Stimulated activated naive CD8-positive, alpha-beta T cell treated with anti-CD3 and anti-CD28 coated beads, Interleukin-15, Interleukin-2, amounts not matched to agents 100 ng/mL and 50 ng/mL, for 24 hours (primary cell): ENCODE measurements around the gene MAP4K1.
"Not testable (repeated sequence)": the region's sequence is repeated elsewhere in the genome, so short reads cannot be mapped to it uniquely, and the experiment has no call there.

Source experiments
- H3K27ac Mint-ChIP-seq: one replicate; pipeline ENCODE4 v1.8.0; 2021; ENCODE audit warnings: mild to moderate bottlenecking, mixed read lengths
- H3K27me3 Mint-ChIP-seq: one replicate; pipeline ENCODE4 v1.8.0; 2021; ENCODE audit warnings: mixed read lengths
- H3K36me3 Mint-ChIP-seq: one replicate; pipeline ENCODE4 v1.8.0; 2021; ENCODE audit warnings: low read depth, mixed read lengths
- H3K4me1 Mint-ChIP-seq: one replicate; pipeline ENCODE4 v1.8.0; 2021; ENCODE audit warnings: low read depth, mixed read lengths
- H3K4me3 Mint-ChIP-seq: one replicate; pipeline ENCODE4 v1.8.0; 2021; ENCODE audit warnings: mild to moderate bottlenecking, mixed read lengths
- H3K9me3 Mint-ChIP-seq: one replicate; pipeline ENCODE4 v1.8.0; 2021; ENCODE audit warnings: mixed read lengths

Gene MAP4K1

DNA sequence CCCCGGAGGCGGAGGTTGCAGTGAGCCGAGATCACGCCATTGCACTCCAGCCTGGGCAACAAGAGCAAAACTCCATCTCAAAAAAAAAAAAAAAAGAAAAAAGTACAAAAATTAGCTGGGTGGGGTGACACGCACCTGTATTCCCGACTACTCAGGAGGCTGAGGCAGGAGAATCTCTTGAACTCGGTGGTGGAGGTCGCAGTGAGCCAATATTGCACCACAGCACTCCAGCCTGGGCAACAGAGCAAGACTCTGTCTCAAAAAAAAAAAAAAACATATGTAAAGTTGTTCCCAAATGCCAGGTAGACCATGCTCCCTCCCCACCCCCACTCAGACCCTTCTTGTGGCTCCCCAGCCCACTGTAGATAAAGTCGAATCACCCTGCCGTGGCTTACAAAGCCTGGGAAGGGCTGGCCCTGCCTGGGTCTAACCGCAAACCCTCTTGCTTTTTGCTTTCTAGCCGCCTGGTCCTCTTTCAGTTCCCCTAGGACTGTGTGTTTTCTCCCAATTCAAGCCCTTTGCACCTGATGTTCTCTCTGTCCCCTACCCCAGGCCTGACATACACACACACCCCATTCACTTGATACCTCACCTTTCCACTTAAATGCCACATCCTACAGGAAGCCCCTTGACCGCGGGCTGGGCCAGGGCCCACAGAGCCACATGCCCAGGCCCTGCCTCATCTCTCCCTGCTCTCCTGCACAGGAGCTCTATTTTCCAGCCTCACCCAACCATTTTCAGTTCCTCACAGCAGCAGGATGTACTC, 34.4 kb downstream of the MAP4K1 start:
- H3K27ac Mint-ChIP-seq = no peak overlapping the region
- H3K4me1 Mint-ChIP-seq = peaks cover 6% of the 10 kb centered on the region
- peaks cover 9% of the 10 kb centered on the region for H3K36me3 Mint-ChIP-seq
- H3K27me3 Mint-ChIP-seq = no peaks in the 10 kb centered on the region
- H3K9me3 Mint-ChIP-seq = no peaks in the 10 kb centered on the region
- no peak overlapping the region for H3K4me3 Mint-ChIP-seq

DNA sequence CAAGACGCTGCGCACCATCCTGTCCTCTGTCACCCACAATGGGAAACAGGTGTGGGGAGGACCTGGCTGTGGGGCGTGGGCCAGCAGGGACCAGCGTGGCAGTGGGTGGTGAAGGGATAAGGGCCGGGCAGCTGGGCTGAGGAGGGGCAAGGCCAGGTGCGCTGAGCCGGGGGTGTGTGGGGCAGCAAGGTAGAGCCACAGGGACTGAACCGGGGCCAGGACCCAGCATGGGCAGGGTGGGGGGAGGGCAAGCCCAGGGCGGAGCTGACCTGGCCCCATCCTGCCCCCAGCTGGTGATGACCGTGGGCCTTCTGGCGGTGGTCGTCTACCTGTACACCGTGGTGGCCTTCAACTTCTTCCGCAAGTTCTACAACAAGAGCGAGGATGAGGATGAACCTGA, 37.7 kb downstream of the MAP4K1 start:
- Mint-ChIP-seq H3K36me3 (no peaks in the 10 kb centered on the region), H3K27ac (no peak overlapping the region)

DNA sequence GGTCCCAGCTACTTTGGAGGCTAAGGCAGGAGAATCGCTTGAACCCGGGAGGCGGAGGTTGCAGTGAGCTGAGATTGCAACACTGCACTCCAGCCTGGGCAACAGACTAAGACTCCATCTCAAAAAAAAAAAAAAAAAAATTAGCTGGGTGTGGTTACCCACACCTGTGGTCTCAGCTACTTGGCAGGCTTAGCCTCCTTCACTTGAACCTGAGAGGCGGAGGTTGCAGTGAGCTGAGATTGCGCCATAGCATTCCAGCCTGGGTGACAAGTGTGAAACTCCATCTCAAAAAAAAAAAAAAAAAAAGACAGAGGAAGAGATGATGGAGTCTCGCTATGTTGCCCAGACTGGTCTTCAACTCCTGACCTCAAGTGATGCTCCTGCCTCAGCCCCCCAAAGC, 38.4 kb downstream of the MAP4K1 start:
- H3K4me3 Mint-ChIP-seq, H3K27ac Mint-ChIP-seq, H3K27me3 Mint-ChIP-seq, H3K4me1 Mint-ChIP-seq, H3K9me3 Mint-ChIP-seq, H3K36me3 Mint-ChIP-seq: not testable (repeated sequence)

More for the DNA sequence above, 37.7 kb downstream of the MAP4K1 start:
- H3K4me3 Mint-ChIP-seq = no peak overlapping the region
- no peaks in the 10 kb centered on the region for H3K9me3 Mint-ChIP-seq
- no peaks in the 10 kb centered on the region for H3K27me3 Mint-ChIP-seq
- H3K4me1 Mint-ChIP-seq = peaks cover 6% of the 10 kb centered on the region

DNA sequence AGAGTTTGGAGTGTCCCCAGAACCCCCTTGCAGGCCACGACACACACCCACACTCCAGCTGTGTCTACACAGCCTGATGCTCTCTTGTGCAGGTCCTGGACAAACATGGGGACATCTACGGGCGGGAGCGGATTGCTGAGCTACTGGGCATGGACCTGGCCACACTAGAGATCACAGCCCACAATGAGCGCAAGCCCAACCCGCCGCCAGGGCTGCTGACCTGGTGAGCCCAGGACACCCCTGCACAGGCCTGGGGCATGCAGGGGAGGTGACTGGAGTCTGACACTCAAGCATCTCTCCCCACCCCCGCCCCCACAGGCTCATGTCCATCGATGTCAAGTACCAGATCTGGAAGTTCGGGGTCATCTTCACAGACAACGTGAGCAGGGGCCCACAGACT, 39.9 kb downstream of the MAP4K1 start:
- Mint-ChIP-seq H3K4me1 (no peaks in the 10 kb centered on the region), H3K4me3 (no peak overlapping the region), H3K9me3 (no peaks in the 10 kb centered on the region), H3K36me3 (no peaks in the 10 kb centered on the region), H3K27ac (no peak overlapping the region), H3K27me3 (no peaks in the 10 kb centered on the region)

DNA sequence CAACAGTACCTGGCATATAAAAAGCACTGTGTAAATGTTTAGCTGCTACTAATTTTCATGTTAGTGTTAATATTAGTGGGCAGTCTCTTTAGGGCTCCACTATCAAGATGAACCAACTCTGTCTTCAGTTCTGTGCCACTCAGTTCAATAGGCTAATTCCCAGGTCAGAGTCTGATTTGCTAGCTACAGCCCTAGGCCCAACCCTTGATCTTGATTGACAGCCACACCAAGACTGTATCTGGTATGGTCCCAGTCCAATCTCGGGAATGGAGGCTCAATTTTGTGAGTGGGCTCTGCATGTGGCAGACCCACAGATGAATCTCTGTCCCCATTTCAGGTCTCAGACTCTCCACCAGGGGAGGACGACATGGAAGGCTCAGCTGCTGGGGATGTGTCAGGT, 46.1 kb downstream of the MAP4K1 start:
- Mint-ChIP-seq H3K4me3 (no peak overlapping the region), H3K4me1 (no peaks in the 10 kb centered on the region), H3K27me3 (peaks cover 3% of the 10 kb centered on the region), H3K27ac (no peak overlapping the region), H3K9me3 (no peaks in the 10 kb centered on the region), H3K36me3 (no peaks in the 10 kb centered on the region)

DNA sequence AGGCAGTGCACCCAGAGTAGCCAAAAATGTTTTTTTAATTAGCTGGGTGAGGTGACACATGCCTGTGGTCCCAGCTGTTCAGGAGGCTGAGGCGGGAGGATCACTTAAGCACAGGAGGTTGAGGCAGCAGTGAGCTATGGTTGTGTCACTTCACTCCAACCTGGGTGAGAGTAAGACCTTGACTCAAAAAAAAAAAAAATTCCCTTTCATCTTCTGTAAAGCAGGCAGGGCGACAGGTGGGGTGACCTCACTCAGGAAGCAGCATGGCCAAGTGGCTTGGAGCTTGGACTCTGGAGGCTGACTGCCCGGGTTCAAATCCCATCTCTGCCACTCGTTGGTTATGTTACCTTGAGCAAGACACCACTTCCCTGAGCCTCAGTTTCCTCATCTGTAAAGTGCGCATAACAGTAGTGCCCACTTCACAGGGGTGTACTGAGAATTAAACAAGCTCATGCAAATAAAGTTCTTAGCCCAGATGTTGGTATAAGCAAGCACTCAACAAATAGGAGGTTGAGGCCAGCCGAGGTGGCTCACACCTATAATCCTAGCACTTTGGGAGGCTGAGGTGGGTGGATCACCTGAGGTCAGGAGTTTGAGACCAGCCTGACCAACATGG, 48.3 kb downstream of the MAP4K1 start:
- H3K4me3 Mint-ChIP-seq = no peak overlapping the region
- no peak overlapping the region for H3K27ac Mint-ChIP-seq
- peaks cover 14% of the 10 kb centered on the region for H3K27me3 Mint-ChIP-seq
- no peaks in the 10 kb centered on the region for H3K9me3 Mint-ChIP-seq
- H3K36me3 Mint-ChIP-seq = no peaks in the 10 kb centered on the region
- H3K4me1 Mint-ChIP-seq = peaks cover 4% of the 10 kb centered on the region

DNA sequence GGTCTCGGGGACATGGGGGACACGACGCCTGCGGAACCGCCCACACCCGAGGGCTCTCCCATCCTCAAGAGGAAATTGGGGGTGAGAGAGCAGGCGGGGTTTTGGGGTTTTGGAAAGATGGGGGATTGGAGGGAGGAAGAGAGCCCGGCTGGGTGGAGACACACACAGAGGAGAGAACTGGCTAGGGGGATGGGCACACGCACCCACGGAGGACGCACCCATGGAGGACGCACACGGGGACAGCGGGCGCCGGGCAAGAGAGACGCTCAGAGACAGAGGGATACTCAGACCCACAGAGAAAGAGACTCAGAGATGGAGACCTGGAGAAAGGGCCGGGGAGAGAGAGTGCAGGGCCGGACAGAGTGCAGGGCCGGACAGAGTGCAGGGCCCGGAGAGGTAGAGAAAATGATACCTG, 52.1 kb downstream of the MAP4K1 start:
- Mint-ChIP-seq H3K4me3 (peak overlapping the region; percentile 12), H3K4me1 (peaks cover 10% of the 10 kb centered on the region), H3K36me3 (no peaks in the 10 kb centered on the region), H3K27ac (no peak overlapping the region), H3K27me3 (peaks cover 27% of the 10 kb centered on the region), H3K9me3 (no peaks in the 10 kb centered on the region)

DNA sequence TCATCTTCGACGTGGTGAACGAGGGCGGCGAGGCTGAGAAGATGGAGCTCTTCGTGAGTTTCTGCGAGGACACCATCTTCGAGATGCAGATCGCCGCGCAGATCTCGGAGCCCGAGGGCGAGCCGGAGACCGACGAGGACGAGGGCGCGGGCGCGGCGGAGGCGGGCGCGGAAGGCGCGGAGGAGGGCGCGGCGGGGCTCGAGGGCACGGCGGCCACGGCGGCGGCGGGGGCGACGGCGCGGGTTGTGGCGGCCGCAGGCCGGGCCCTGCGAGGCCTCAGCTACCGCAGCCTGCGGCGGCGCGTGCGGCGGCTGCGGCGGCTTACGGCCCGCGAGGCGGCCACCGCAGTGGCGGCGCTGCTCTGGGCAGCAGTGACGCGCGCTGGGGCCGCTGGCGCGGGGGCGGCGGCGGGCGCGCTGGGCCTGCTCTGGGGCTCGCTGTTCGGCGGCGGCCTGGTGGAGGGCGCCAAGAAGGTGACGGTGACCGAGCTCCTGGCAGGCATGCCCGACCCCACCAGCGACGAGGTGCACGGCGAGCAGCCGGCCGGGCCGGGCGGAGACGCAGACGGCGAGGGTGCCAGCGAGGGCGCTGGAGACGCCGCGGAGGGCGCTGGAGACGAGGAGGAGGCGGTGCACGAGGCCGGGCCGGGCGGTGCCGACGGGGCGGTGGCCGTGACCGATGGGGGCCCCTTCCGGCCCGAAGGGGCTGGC, 52.6 kb downstream of the MAP4K1 start:
- no peaks in the 10 kb centered on the region for H3K36me3 Mint-ChIP-seq
- peaks cover 27% of the 10 kb centered on the region for H3K27me3 Mint-ChIP-seq
- H3K27ac Mint-ChIP-seq = no peak overlapping the region
- H3K4me3 Mint-ChIP-seq = peak overlapping the region; percentile 39
- H3K4me1 Mint-ChIP-seq = peaks cover 13% of the 10 kb centered on the region
- no peaks in the 10 kb centered on the region for H3K9me3 Mint-ChIP-seq

DNA sequence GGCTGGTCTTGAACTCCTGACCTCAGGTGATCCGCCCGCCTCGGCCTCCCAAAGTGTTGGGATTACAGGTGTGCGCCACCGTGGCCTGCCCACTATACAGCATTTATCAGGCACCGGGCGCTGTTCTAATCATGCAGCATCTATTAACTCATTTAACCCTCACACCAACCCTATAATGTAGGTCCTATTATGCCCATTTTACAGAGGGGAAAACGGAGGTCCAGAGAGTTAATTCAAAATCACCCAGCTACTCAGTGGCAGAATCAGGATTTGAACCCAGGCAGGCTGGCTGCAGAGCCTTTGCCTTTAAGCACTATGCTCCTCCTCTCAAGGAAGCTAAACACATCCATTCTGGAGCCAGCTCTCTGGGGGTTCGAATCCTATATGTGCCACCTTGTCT, 54.3 kb downstream of the MAP4K1 start:
- H3K9me3 Mint-ChIP-seq = no peaks in the 10 kb centered on the region
- H3K4me1 Mint-ChIP-seq = peaks cover 23% of the 10 kb centered on the region
- H3K36me3 Mint-ChIP-seq = no peaks in the 10 kb centered on the region
- H3K27ac Mint-ChIP-seq = no peak overlapping the region
- H3K27me3 Mint-ChIP-seq = peaks cover 27% of the 10 kb centered on the region
- H3K4me3 Mint-ChIP-seq = no peak overlapping the region

DNA sequence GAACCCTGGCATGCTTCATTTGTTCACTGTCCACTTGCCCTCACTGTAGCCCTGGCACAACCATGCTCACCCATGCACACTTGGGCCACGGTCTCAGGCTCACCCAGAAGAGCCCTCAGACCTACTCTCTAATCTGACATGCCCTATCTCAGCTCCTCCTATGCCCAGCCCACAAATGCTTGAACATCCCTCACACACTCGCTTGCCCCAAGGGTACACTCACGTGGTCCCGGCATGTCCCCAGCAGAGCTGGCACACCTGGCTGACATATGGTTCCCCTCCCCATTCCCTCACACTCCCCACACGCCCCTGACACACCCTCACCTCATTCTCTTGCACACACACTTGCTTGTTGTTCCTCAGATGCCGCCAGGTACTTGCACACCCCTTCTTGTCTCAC, 55.7 kb downstream of the MAP4K1 start:
- H3K36me3 Mint-ChIP-seq = no peaks in the 10 kb centered on the region
- no peaks in the 10 kb centered on the region for H3K9me3 Mint-ChIP-seq
- no peak overlapping the region for H3K4me3 Mint-ChIP-seq
- H3K27ac Mint-ChIP-seq = no peak overlapping the region
- peaks cover 31% of the 10 kb centered on the region for H3K27me3 Mint-ChIP-seq
- peaks cover 27% of the 10 kb centered on the region for H3K4me1 Mint-ChIP-seq

DNA sequence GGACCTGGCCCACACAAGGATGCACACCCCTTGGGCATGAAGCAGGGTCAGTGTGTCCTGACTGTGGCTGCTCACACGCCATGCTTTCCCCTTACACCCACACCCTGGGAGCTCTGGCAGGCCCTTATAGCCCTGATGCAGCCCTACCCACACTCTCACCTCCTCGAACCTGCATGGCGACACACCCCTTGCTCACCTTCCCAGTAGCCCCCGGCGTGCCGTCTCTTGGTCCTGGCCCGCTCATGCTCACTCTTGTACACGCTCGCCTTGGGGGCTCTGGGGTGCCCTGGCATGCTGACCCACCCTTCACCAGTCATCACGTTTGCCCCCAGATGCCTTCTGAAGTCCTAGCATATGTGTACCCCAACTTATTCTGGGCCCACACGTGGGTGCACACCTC, 56.1 kb downstream of the MAP4K1 start:
- Mint-ChIP-seq H3K27ac (no peak overlapping the region), H3K4me3 (no peak overlapping the region), H3K9me3 (no peaks in the 10 kb centered on the region), H3K4me1 (peaks cover 28% of the 10 kb centered on the region), H3K36me3 (no peaks in the 10 kb centered on the region), H3K27me3 (peaks cover 28% of the 10 kb centered on the region)

DNA sequence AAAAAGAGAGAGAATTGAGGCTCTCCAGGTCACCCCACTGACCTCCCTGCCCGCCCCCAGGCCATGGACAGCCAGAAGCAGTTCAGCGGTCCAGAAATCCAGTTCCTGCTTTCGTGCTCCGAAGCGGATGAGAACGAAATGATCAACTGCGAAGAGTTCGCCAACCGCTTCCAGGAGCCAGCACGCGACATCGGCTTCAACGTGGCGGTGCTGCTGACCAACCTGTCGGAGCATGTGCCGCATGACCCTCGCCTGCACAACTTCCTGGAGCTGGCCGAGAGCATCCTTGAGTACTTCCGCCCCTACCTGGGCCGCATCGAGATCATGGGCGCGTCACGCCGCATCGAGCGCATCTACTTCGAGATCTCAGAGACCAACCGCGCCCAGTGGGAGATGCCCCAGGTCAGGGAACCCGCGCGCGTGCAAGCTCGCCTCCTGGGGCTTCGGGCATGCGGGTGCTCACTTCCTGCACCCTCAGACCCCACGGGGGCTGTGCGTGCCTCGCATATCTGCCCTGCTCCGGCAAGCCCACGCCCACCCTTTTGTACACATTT, 56.6 kb downstream of the MAP4K1 start:
- no peaks in the 10 kb centered on the region for H3K36me3 Mint-ChIP-seq
- no peaks in the 10 kb centered on the region for H3K9me3 Mint-ChIP-seq
- no peak overlapping the region for H3K27ac Mint-ChIP-seq
- peaks cover 26% of the 10 kb centered on the region for H3K27me3 Mint-ChIP-seq
- H3K4me1 Mint-ChIP-seq = peaks cover 28% of the 10 kb centered on the region
- H3K4me3 Mint-ChIP-seq = no peak overlapping the region

DNA sequence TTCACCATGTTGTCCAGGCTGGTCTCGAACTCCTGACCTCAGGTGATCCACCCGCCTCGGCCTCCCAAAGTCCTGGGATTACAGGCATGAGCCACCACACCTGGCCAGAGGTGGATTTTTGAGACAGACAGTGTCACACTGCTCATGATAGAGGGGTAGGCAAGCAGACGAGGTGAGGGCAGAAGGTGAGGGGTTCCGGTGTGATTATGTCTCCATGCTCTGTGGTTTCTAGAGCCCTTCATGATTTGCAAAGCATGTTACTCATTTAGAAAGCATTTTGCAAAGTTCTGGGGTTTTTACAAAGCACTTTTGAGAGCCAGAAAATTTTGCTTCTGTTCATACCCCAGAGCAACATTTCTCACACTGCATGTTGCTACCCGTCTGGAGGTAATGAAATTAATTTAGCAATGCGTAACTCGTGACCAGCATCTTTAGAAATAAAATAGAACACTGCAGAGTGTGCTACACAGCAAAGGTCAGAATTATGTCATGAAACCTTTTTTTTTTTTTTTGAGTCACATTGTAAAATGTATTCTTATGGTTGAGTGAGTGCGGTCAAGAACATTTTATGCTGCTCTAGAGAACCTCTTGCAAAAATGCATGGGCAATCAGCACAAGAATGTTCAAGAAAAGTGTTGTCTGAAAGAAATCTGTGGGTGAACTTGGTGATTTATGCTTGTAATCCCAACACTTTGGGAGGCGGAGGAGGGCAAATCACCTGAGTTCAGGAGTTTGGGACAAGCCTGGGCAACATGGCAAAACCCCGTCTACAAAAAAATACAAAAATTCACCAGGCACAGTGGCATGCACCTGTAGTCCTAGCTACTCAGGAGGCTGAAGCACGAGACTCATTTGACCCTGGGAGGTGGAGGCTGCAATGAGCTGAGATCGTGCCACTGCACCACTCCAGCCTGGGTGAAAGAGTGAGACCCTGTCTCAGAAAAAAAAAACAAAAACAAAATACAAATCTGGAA, 58.0 kb downstream of the MAP4K1 start:
- Mint-ChIP-seq H3K36me3 (no peaks in the 10 kb centered on the region), H3K4me3 (peak overlapping the region; percentile 25), H3K4me1 (peaks cover 34% of the 10 kb centered on the region), H3K9me3 (no peaks in the 10 kb centered on the region), H3K27ac (peak overlapping the region; percentile 38), H3K27me3 (peaks cover 28% of the 10 kb centered on the region)

DNA sequence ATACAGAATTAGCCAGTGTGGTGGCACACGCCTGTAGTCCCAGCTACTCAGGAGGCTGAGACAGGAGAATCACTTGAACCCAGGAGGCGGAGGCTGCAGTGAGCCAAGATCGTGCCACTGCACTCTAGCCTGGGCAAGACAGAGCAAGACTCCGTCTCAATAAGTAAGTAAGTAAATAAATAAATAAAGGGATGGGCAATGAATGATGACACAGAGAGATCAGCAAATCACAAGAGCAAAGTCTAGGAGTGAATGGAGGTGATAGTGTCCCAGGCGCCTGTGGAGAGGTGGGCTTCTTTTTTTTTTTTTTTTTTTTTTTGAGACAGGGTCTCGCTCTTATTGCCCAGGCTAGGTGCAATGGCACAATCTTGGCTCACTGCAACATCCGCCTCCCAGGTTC, 58.8 kb downstream of the MAP4K1 start:
- not testable (repeated sequence) for H3K36me3 Mint-ChIP-seq, H3K27ac Mint-ChIP-seq, H3K4me3 Mint-ChIP-seq, H3K9me3 Mint-ChIP-seq
- Mint-ChIP-seq H3K27me3 (peaks cover 29% of the 10 kb centered on the region), H3K4me1 (peaks cover 36% of the 10 kb centered on the region)
